Loucy (cell line): ENCODE measurements around the gene SPEF1.

ENCODE experiments used
- EZH2phosphoT487 ChIP-seq: fragments of 200-600 bp; IDR thresholded peaks from 2 replicates; pipeline ENCODE4 v1.6.1; 2018; ENCODE audit warnings: antibody characterized with exemption, mild to moderate bottlenecking, moderate library complexity, borderline replicate concordance
- TF ChIP-seq, protein P1 (sequence below): fragments of 200-600 bp; sonication (generic); conservative IDR thresholded peaks from 2 replicates; pipeline ENCODE4 v1.5.1; 2014; ENCODE audit warnings: mild to moderate bottlenecking, antibody characterized with exemption, low read length

DNA sequence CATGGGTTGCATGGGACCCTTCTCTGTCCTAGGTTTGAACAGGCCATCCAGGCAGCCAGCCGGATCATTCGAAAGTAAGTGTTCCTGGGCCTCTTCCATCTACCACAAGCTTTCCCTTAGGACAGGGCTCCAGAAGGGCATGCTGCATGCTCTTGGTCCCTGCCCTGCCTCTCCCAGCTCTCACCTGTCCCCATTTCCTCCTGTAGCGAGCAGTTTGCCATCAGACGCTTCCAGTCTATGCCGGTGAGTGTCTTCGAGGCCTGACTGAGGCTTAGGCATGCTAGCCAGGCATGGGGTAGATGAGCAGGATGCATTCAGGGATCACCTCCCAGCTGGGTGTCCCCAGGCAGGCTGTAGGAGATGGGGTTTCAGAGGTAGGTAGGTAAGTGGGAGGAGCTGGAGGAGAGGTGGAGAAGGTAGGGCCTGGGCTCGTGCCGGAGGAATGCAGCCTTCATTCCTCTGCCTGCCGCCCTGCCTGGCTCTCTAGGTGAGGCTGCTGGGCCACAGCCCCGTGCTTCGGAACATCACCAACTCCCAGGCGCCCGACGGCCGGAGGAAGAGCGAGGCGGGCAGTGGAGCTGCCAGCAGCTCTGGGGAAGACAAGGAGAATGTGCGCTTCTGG, 19.1 kb upstream of the SPEF1 start:
- TF ChIP-seq, protein P1, sequence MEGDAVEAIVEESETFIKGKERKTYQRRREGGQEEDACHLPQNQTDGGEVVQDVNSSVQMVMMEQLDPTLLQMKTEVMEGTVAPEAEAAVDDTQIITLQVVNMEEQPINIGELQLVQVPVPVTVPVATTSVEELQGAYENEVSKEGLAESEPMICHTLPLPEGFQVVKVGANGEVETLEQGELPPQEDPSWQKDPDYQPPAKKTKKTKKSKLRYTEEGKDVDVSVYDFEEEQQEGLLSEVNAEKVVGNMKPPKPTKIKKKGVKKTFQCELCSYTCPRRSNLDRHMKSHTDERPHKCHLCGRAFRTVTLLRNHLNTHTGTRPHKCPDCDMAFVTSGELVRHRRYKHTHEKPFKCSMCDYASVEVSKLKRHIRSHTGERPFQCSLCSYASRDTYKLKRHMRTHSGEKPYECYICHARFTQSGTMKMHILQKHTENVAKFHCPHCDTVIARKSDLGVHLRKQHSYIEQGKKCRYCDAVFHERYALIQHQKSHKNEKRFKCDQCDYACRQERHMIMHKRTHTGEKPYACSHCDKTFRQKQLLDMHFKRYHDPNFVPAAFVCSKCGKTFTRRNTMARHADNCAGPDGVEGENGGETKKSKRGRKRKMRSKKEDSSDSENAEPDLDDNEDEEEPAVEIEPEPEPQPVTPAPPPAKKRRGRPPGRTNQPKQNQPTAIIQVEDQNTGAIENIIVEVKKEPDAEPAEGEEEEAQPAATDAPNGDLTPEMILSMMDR = no peak
- no peak for TF ChIP-seq EZH2phosphoT487
